IMR-90 (cell line): ENCODE measurements around the gene ACSL6. TPM values are rescaled to one million over a fixed set of nuclear protein-coding genes. Genes with fewer than 3 reads are reported as not detected.

Source experiments
- ATAC-seq: fragments of 200-7000 bp; cut with Tn5 transposase; 2 replicates; pipeline ENCODE4 v1.9.1; 2020; ENCODE audit warnings: low read depth, mild to moderate bottlenecking, moderate library complexity
- BruUV-seq: library from RNA; stranded (reverse); fragments of 400-500 nt; replicated peaks from 2 replicates; lab custom pipeline; 2021; lab: Mats Ljungman, UMichigan
- CTCF ChIA-PET: fragments of 300-600 bp; formaldehyde crosslinking; extraction: SDS; loops from one replicate; lab custom pipeline; 2021; ENCODE audit warnings: antibody characterized with exemption; lab: Yijun Ruan, JAX
- POLR2A ChIA-PET: fragments of 300-600 bp; sonication (Branson Sonifier 250); formaldehyde crosslinking; loops from one replicate; lab custom pipeline; 2022; ENCODE audit warnings: antibody characterized with exemption; ENCODE audit not compliant: unreplicated experiment; lab: Charles Lee
- DNase-seq: peaks from one replicate; pipeline ENCODE4 v3.0.0; 2013
- H2AFZ ChIP-seq: replicated peaks from 2 replicates; pipeline ENCODE3; 2013; ENCODE audit warnings: low read length, mild to moderate bottlenecking; ENCODE audit not compliant: poor library complexity
- H2AK5ac ChIP-seq: 2 replicates; pipeline ENCODE4 v1.6.1; 2013; ENCODE audit warnings: low read depth, low read length, inconsistent platforms
- H2AK9ac ChIP-seq: replicated peaks from 2 replicates; pipeline ENCODE3; 2013; ENCODE audit warnings: mild to moderate bottlenecking, low read depth, low read length, moderate library complexity; ENCODE audit not compliant: poor library complexity
- H2BK120ac ChIP-seq: 2 replicates; pipeline ENCODE4 v1.6.1; 2013; ENCODE audit warnings: low read depth, low read length, inconsistent platforms
- H2BK15ac ChIP-seq: 3 replicates; pipeline ENCODE4 v1.6.1; 2013; ENCODE audit warnings: low read depth, low read length, inconsistent platforms
- H2BK20ac ChIP-seq: 2 replicates; pipeline ENCODE4 v1.6.1; 2013; ENCODE audit warnings: low read depth, mild to moderate bottlenecking, inconsistent platforms, low read length, moderate library complexity
- H2BK5ac ChIP-seq: 2 replicates; pipeline ENCODE4 v1.6.1; 2013; ENCODE audit warnings: mild to moderate bottlenecking, low read depth, low read length, inconsistent platforms; ENCODE audit not compliant: poor library complexity, severe bottlenecking
- H3K14ac ChIP-seq: replicated peaks from 2 replicates; pipeline ENCODE4 v1.6.1; 2013; ENCODE audit warnings: low read depth, low read length, inconsistent platforms
- H3K18ac ChIP-seq: 2 replicates; pipeline ENCODE4 v1.6.1; 2013; ENCODE audit warnings: low read depth, low read length, control low read depth
- H3K23ac ChIP-seq: 2 replicates; pipeline ENCODE4 v1.6.1; 2013; ENCODE audit warnings: low read depth, low read length, inconsistent platforms
- H3K27ac ChIP-seq: 2 replicates; pipeline ENCODE4 v1.5.1; 2013; ENCODE audit warnings: mild to moderate bottlenecking, control low read depth, low read length; ENCODE audit not compliant: insufficient read depth
- H3K27me3 ChIP-seq: 2 replicates; pipeline ENCODE4 v1.6.1; 2013; ENCODE audit warnings: low read length; ENCODE audit not compliant: control insufficient read depth, insufficient read depth
- H3K36me3 ChIP-seq: 2 replicates; pipeline ENCODE4 v1.6.1; 2013; ENCODE audit warnings: low read length, mixed read lengths; ENCODE audit not compliant: control insufficient read depth, insufficient read depth
- H3K4ac ChIP-seq: 2 replicates; pipeline ENCODE4 v1.6.1; 2013; ENCODE audit warnings: low read depth, low read length, inconsistent platforms
- H3K4me1 ChIP-seq: 2 replicates; pipeline ENCODE4 v1.6.1; 2013; ENCODE audit warnings: low read length, mixed read lengths; ENCODE audit not compliant: control insufficient read depth, insufficient read depth
- H3K4me2 ChIP-seq: 2 replicates; pipeline ENCODE4 v1.6.1; 2013; ENCODE audit warnings: low read depth, mild to moderate bottlenecking, control low read depth, low read length, moderate library complexity
- H3K4me3 ChIP-seq: 2 replicates; pipeline ENCODE4 v1.5.1; 2013; ENCODE audit warnings: low read depth, mild to moderate bottlenecking, control low read depth, low read length, moderate library complexity; ENCODE audit not compliant: insufficient read depth
- H3K56ac ChIP-seq: 2 replicates; pipeline ENCODE4 v1.6.1; 2013; ENCODE audit warnings: low read length, inconsistent platforms; ENCODE audit not compliant: insufficient read depth; ENCODE audit errors: extremely low read depth
- H3K79me1 ChIP-seq, 2 experiments: 2 replicates each; pipeline ENCODE4 v1.6.1; 2013; ENCODE audit warnings: low read length in 2 of 2, inconsistent platforms in 1 of 2, low read depth in 1 of 2
- H3K9ac ChIP-seq: 2 replicates; pipeline ENCODE4 v1.6.1; 2013; ENCODE audit warnings: low read depth, low read length, control low read depth
- H3K9me1 ChIP-seq: 2 replicates; pipeline ENCODE4 v1.6.1; 2013; ENCODE audit warnings: low read length, inconsistent platforms; ENCODE audit not compliant: insufficient read depth
- H3K9me3 ChIP-seq: 2 replicates; pipeline ENCODE4 v1.6.1; 2013; ENCODE audit warnings: low read length; ENCODE audit not compliant: control insufficient read depth, insufficient read depth
- H4K20me1 ChIP-seq: 2 replicates; pipeline ENCODE4 v1.6.1; 2013; ENCODE audit warnings: low read length, inconsistent platforms; ENCODE audit not compliant: insufficient read depth
- H4K5ac ChIP-seq: 2 replicates; pipeline ENCODE4 v1.6.1; 2013; ENCODE audit warnings: mild to moderate bottlenecking, low read depth, low read length, control low read depth
- H4K8ac ChIP-seq, 2 experiments: 2 replicates each; pipeline ENCODE4 v1.6.1; 2013; ENCODE audit warnings: low read depth in 2 of 2, low read length in 2 of 2, control low read depth in 1 of 2, inconsistent platforms in 1 of 2
- H4K91ac ChIP-seq: 2 replicates; pipeline ENCODE4 v1.6.1; 2013; ENCODE audit warnings: low read depth, low read length, inconsistent platforms; ENCODE audit not compliant: insufficient read depth
- BHLHE40 ChIP-seq: fragments of 150-350 bp; IDR thresholded peaks from 2 replicates; pipeline ENCODE4 v1.6.1; 2016; ENCODE audit warnings: mild to moderate bottlenecking, low read depth, low read length
- FOS ChIP-seq: fragments of 150-350 bp; IDR thresholded peaks from 2 replicates; pipeline ENCODE4 v1.6.1; 2016; ENCODE audit warnings: low read depth, low read length
- MAFK ChIP-seq: IDR thresholded peaks from 2 replicates; pipeline ENCODE4 v1.6.1; 2012; ENCODE audit warnings: low read depth, low read length, improper control_type of control experiment
- MAZ ChIP-seq: IDR thresholded peaks from 2 replicates; pipeline ENCODE4 v1.6.1; 2012; ENCODE audit warnings: low read depth, mild to moderate bottlenecking, low read length, improper control_type of control experiment, moderate library complexity, borderline replicate concordance
- MXI1 ChIP-seq: IDR thresholded peaks from 2 replicates; pipeline ENCODE4 v1.6.1; 2012; ENCODE audit warnings: low read depth, mild to moderate bottlenecking, low read length, moderate library complexity, borderline replicate concordance
- RAD21 ChIP-seq: IDR thresholded peaks from 2 replicates; pipeline ENCODE4 v1.6.1; 2012; ENCODE audit warnings: low read length, improper control_type of control experiment
- RCOR1 ChIP-seq: IDR thresholded peaks from 2 replicates; pipeline ENCODE4 v1.6.1; 2012; ENCODE audit warnings: mild to moderate bottlenecking, low read length, improper control_type of control experiment; ENCODE audit not compliant: insufficient replicate concordance
- RFX5 ChIP-seq: IDR thresholded peaks from 2 replicates; pipeline ENCODE4 v1.8.0; 2012; ENCODE audit warnings: low read depth, mild to moderate bottlenecking, low read length, moderate library complexity
- WGBS, 2 experiments: methylation state at CpG; one replicate each; pipeline versions ENCODE4 v1.1.5 to v1.1.7; 2013; ENCODE audit warnings: missing lambda C conversion rate in 2 of 2; ENCODE audit not compliant: insufficient read length in 1 of 2; ENCODE audit errors: extremely low coverage in 2 of 2; 5-methylcytosine and 5-hydroxymethylcytosine counted together
- dilution Hi-C: fragments of 300-500 bp; cut with HindIII; formaldehyde crosslinking; loops from one replicate; pipeline ENCODE4 v1.14.3; 2018; ENCODE audit warnings: low sequenced_read_pairs; ENCODE audit not compliant: unreplicated experiment
- in situ Hi-C: fragments of 300-500 bp; cut with MboI; formaldehyde crosslinking; loops from 3 replicates; pipeline ENCODE4 v1.14.3; 2019; ENCODE audit warnings: low sequenced_read_pairs, inconsistent platforms, mixed read lengths
- intact Hi-C: fragments of 100-400 bp; cut with micrococcal nuclease; formaldehyde crosslinking; loops from 2 replicates; pipeline ENCODE4 v1.10.0; 2022
- polyA plus RNA-seq, 3 experiments: library from polyadenylated mRNA; depleted of rRNA; stranded (reverse); fragments of >200 nt; gene quantifications; 2 replicates each; pipeline ENCODE4 v1.2.3, GENCODE V29; 2012; ENCODE audit warnings: low replicate concordance in 1 of 3
- total RNA-seq: library from RNA; depleted of rRNA; stranded (reverse); fragments of >200 nt; gene quantifications from 2 replicates; pipeline ENCODE4 v1.2.3, GENCODE V29; 2012
- TF ChIP-seq, protein P1 (sequence below): fragments of 150-350 bp; IDR thresholded peaks from 2 replicates; pipeline ENCODE4 v1.6.1; 2016; ENCODE audit warnings: low read depth, mild to moderate bottlenecking, low read length, moderate library complexity, borderline replicate concordance
- TF ChIP-seq, protein P2 (sequence below): conservative IDR thresholded peaks from 2 replicates; pipeline ENCODE4 v1.5.1; 2012; ENCODE audit warnings: mild to moderate bottlenecking, low read depth, low read length, improper control_type of control experiment

ACSL6 gene
- total and polyA plus RNA-seq, 2 of the 4 experiments (the other 2 are of a cell fraction): not detected

- TF ChIP-seq, protein P1, sequence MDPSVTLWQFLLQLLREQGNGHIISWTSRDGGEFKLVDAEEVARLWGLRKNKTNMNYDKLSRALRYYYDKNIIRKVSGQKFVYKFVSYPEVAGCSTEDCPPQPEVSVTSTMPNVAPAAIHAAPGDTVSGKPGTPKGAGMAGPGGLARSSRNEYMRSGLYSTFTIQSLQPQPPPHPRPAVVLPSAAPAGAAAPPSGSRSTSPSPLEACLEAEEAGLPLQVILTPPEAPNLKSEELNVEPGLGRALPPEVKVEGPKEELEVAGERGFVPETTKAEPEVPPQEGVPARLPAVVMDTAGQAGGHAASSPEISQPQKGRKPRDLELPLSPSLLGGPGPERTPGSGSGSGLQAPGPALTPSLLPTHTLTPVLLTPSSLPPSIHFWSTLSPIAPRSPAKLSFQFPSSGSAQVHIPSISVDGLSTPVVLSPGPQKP: no peak
- TF ChIP-seq BHLHE40: no peak
- TF ChIP-seq RFX5: no peak
- TF ChIP-seq MAFK: no peak
Observed at GRCh38 chr5:131994533-131995226, 16.8 kb downstream of the ACSL6 start (continued).

DNA sequence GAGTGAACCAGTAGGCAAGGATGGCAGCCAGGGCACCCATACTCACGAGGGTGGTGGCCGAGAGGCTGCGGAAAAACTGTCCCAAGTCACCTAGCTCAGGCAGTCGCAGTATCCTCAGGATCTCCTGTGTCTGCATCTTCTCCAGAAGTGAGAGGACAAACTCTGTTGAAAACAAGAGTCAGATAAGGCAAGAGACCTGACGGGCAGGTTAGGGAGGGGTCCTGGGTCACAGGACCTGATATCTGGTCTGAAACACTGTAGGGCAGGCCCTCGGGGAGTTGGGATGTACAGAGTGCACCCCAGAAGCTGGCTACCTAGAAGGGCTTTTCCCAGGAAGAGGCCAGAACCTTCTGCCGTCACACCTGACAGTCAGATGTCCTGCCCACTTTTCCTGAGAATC lies 17.4 kb downstream of the ACSL6 start:
- no peak for TF ChIP-seq RCOR1
- TF ChIP-seq MAFK: no peak
- no peak for TF ChIP-seq FOS
- TF ChIP-seq, protein P2, sequence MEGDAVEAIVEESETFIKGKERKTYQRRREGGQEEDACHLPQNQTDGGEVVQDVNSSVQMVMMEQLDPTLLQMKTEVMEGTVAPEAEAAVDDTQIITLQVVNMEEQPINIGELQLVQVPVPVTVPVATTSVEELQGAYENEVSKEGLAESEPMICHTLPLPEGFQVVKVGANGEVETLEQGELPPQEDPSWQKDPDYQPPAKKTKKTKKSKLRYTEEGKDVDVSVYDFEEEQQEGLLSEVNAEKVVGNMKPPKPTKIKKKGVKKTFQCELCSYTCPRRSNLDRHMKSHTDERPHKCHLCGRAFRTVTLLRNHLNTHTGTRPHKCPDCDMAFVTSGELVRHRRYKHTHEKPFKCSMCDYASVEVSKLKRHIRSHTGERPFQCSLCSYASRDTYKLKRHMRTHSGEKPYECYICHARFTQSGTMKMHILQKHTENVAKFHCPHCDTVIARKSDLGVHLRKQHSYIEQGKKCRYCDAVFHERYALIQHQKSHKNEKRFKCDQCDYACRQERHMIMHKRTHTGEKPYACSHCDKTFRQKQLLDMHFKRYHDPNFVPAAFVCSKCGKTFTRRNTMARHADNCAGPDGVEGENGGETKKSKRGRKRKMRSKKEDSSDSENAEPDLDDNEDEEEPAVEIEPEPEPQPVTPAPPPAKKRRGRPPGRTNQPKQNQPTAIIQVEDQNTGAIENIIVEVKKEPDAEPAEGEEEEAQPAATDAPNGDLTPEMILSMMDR: no peak
- no peak for TF ChIP-seq MXI1
- TF ChIP-seq BHLHE40: no peak
- no peak for TF ChIP-seq MAZ
- TF ChIP-seq RAD21: no peak
- H2AK9ac ChIP-seq: no peak overlapping the region
- no peak overlapping the region for H3K27ac ChIP-seq
- no peak overlapping the region for H2AFZ ChIP-seq
- 43% methylated on average over 4 of the region's 7 CpGs; no CpG with 5 or more reads in 1 of the 2 experiments for WGBS, 2 experiments
- DNase-seq (no peak), ATAC-seq (no peak)
- dilution Hi-C loops: no loop called here
- CTCF ChIA-PET: interaction anchor here (0.5 kb wide), 1 partner anchor 183 kb away, joined by 3 read pairs; no protein-coding TSS in a partner anchor
- POLR2A ChIA-PET: no interaction called here
- no peaks in the 10 kb centered on the region for H4K20me1 ChIP-seq
- no peak overlapping the region for H4K8ac ChIP-seq
- H3K9me3 ChIP-seq: no peaks in the 10 kb centered on the region
- no peak overlapping the region for H3K56ac ChIP-seq
- no peak overlapping the region for H3K18ac ChIP-seq
- no peak overlapping the region for H4K5ac ChIP-seq
- no peak overlapping the region for H2BK120ac ChIP-seq
- no peak overlapping the region for H3K4ac ChIP-seq
- H4K91ac ChIP-seq: no peak overlapping the region
- H3K23ac ChIP-seq: no peak overlapping the region
- H3K4me1 ChIP-seq: no peaks in the 10 kb centered on the region
- H2BK15ac ChIP-seq: no peak overlapping the region
- intact Hi-C loops: no loop called here
- H3K14ac ChIP-seq: no peak overlapping the region
- no peak overlapping the region for H2AK5ac ChIP-seq
- no TSS peak for BruUV-seq
- no peak overlapping the region for H2BK5ac ChIP-seq
- H3K9ac ChIP-seq: no peak overlapping the region
- H3K27me3 ChIP-seq: peaks cover 25% of the 10 kb centered on the region
- no peak overlapping the region for H3K4me2 ChIP-seq
- H3K4me3 ChIP-seq: no peak overlapping the region
- H3K36me3 ChIP-seq: no peaks in the 10 kb centered on the region
- in situ Hi-C loops: no loop called here
- H3K79me1 ChIP-seq: no peaks in the 10 kb centered on the region
- no peaks in the 10 kb centered on the region for H3K9me1 ChIP-seq
- H2BK20ac ChIP-seq: no peak overlapping the region
